OCI-LY3 (cell line): Measurements from ENCODE around the gene ZNF626.

Experiments used
- CTCF ChIP-seq: fragments of 200-600, 300-600 bp; sonication (generic); IDR thresholded peaks from 2 replicates; pipeline ENCODE4 v1.5.1; 2014; ENCODE audit warnings: antibody characterized with exemption, low read length, low read depth
- EZH2phosphoT487 ChIP-seq: fragments of 200-600 bp; shearing (Covaris generic); IDR thresholded peaks from 2 replicates; pipeline ENCODE4 v1.6.1; 2018; ENCODE audit warnings: antibody characterized with exemption, mixed run types, low read depth

- no peak for TF ChIP-seq CTCF
- TF ChIP-seq EZH2phosphoT487: no peak
Measured at GRCh38 chr19:20661150-20661819, at the start of gene ZNF626.
